H7 (cell line): ENCODE measurements around the gene HMGN1. TPM values are rescaled to one million over a fixed set of nuclear protein-coding genes. Genes with fewer than 3 reads are reported as not detected.
A peak's percentile ranks its signal among the peaks of the same experiment; 100 is the strongest.
"Not testable (repeated sequence)": the region's sequence is repeated elsewhere in the genome, so short reads cannot be mapped to it uniquely, and the experiment has no call there.

Experiments used
- DNase-seq: peaks from one replicate; pipeline ENCODE4 v3.0.0; 2012
- H3K27me3 ChIP-seq: 2 replicates; pipeline ENCODE4 v1.6.0; 2011; ENCODE audit warnings: mild to moderate bottlenecking, low read length; ENCODE audit not compliant: control insufficient read depth, insufficient read depth
- H3K36me3 ChIP-seq: replicated peaks from 2 replicates; pipeline ENCODE4 v1.5.1; 2011; ENCODE audit warnings: low read length; ENCODE audit not compliant: control insufficient read depth, insufficient read depth
- H3K4me3 ChIP-seq: 2 replicates; pipeline ENCODE4 v1.5.1; 2011; ENCODE audit warnings: low read depth, mild to moderate bottlenecking, control low read depth, low read length, moderate library complexity; ENCODE audit not compliant: insufficient read depth
- total RNA-seq: library from RNA; depleted of rRNA; stranded (reverse); fragments of >200 nt; shearing (Covaris generic); gene quantifications from 2 replicates; pipeline ENCODE4 v1.2.3, GENCODE V29; 2014; rRNA removed

Gene HMGN1, protein sequence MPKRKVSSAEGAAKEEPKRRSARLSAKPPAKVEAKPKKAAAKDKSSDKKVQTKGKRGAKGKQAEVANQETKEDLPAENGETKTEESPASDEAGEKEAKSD
- 310 and 389 TPM in 2 replicates for total RNA-seq

DNA sequence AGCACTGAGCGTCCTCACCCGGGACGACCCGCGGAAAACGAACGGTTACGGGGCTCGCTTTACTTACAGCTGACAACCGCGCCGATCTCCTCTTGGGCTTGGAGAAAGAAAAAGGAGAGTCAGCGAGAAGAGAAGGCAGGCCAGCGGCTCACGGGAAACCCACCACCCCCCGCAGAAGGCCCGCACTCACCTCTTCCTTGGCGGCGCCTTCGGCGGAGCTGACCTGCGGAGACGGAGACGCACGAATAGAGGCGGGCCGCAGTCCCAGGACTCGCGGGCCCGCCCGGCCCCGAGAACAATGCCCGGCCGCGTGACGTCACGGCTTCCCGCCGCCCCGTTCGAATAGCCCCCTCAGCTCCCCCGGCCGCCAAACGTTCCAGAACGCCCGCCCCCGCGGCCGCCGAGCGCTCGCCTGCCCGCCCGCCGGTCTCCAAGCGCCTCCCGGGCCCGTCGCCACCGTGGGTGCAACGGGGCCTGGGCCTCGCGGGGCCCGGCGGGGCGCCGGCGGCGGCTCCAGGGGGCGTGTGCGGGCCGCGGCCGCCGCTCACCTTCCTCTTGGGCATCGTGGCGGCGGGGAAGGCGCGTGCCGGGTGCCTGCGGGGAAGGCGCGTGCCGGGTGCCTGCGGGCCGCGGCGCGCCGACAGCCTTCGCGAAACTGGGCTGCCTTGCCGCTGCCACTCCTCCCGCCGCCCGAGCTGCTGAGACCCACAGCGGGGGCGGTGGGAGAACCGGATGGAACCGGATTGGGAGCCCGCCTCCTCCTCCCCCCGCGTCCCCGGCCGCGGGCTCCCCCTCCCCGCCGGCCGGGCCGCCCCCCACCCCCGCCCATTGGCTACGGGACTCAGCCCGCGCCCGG is at the start of gene HMGN1:
Gene HMGN1, minus strand, starts transcription at position 734 of the 856 bp plus-strand sequence. Its CDS starts 171 bp downstream, at position 563.
- peaks cover 12% of the 10 kb centered on the region for H3K36me3 ChIP-seq
- peak; percentile 92 for DNase-seq
- peak within 1 kb of the TSS; percentile 98 for H3K4me3 ChIP-seq
- H3K27me3 ChIP-seq, result no peaks in the 10 kb centered on the region

DNA sequence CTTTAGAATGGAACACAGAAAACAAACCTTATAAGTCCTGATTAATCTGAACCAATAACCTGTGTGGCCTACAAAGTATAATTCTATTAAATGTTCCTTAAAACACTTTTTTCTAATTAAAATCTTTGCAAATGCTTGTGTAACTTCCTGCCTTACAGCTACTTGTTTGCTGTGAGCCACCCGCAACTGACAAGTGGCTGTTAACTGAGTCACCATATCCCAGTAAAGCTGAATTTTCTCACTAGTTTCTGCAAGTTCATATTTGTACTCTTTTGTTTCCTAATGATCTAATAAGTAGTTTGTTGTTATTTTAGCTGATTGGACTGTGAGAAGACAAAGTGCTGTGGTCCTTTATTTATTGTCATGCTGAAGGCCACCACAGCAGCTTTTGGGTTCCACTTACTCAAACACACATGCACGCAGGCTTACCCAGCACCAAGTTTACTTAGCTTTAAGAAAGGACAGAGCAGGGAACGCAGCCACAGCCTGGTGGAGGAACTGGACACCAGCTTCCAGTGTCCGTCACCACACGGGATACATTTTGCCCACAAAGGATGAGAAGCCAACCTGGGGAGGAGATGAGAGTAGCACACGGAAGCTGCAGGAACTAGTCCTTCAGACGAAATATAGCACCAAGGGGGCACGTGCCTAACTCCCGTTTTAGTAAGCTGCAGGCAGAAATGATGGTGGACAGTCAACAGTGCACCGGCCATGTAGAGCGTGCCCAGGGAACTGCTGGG is 48.9 kb upstream of the HMGN1 start:
- Histone ChIP-seq H3K27me3 (no peaks in the 10 kb centered on the region), H3K4me3 (no peak overlapping the region), H3K36me3 (peaks cover 5% of the 10 kb centered on the region)
- no peak for DNase-seq

DNA sequence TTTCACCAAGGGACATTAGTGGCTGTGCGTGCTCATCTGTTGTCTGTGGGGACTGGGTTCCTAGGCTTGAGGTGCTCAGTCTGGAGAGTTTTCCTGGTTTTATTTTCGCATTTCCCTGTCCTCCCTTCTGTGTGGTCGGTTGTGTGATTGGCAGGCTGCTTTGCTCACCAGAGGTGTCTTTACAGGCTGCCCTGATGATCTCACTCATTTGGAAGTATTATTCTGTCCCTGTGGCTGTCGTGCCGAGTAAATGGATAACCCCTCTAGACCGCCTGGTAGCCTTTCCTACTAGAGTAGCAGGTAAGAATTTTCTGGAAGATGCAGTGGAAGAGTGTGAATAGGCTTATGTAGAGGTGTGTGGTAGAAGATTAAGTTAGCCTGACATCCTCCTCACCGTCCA is 44.1 kb upstream of the HMGN1 start:
- DNase-seq, result no peak
- Histone ChIP-seq H3K36me3 (peaks cover 15% of the 10 kb centered on the region), H3K27me3 (no peaks in the 10 kb centered on the region), H3K4me3 (no peak overlapping the region)

DNA sequence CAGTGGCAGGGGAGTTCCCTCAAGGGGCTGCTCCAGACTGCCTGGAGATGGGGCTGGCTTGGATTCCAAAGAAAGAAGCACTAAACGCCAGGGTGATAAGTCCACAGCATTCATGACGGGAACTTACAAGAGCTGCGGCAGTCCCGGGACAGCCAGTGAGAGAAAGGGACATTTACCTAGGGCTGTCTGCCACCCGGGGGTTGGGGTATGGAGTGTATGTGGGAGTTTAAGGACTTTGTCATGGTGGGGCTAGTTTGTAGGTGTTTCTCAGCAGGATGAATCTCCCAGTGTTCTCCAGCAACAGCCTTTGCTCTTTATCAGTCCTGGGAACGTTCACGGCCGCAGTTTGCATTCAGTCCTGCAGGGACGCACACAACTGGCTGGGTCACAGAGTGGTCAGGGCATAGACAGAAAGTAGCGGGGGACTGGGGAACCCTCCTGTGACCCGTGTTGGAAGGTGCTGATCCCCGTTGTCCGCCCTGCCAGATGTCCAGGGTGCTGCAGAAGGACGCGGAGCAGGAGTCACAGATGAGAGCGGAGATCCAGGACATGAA is 41.4 kb upstream of the HMGN1 start:
- DNase-seq, result peak; percentile 52
- Histone ChIP-seq H3K4me3 (no peak overlapping the region), H3K36me3 (peaks cover 15% of the 10 kb centered on the region), H3K27me3 (no peaks in the 10 kb centered on the region)

DNA sequence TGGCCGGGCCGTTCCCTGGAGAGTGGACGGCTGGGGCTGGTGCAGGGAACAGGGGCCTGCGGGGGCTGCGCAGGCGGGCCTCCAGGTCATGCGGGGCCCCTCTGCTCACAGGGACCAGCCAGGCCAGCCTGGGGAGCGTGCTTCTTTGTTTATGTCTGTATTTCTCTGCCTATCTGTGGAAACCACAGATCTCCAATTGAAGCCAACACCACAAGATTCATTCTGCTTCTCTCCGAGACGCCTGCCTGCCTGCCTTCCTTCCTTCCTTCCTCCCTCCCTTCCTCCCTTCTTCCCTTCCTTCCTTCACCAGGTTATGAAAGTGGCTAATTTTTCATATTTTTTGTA is 39.9 kb upstream of the HMGN1 start:
- H3K27me3 ChIP-seq, result no peaks in the 10 kb centered on the region
- no peak for DNase-seq
- no peak overlapping the region for H3K4me3 ChIP-seq
- peaks cover 13% of the 10 kb centered on the region for H3K36me3 ChIP-seq

DNA sequence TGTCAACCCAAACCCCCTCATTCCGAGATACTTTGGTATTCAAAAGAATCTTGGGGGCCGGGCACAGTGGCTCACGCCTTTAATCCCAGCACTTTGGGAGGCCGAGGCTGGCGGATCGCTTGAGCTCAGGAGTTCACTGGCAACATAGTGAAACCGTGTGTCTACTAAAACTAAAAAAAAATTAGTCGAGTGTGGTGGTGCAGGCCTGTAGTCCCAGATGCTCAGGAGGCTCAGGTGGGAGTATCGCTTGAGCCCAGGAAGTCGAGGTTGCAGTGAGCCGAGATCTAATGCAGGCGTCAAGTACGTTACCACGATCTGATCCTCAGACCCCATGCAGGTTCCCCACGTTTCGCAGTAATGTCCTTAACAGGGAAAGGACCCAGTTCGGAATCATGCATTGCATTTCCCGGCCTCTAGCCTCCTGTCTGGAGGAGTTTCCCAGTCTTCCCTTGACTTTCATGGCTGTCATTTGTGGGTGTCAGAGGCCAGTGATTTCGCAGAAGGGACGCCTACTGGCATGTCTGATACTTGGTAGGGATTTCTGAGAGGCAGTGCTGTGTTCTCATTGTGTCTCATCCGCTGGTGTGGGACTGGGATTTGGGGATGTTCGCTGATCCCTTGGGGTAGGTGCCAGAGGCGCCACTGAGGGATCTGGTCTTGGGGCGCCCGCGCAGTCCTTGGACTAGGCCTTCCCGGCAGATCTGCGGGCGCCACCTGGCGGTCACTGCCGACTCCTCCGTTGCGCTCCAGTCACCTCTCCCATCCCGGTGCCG is 39.3 kb upstream of the HMGN1 start:
- H3K36me3 ChIP-seq, result peaks cover 11% of the 10 kb centered on the region
- peak; percentile 95 for DNase-seq
- no peaks in the 10 kb centered on the region for H3K27me3 ChIP-seq
- peak overlapping the region; percentile 27 for H3K4me3 ChIP-seq

DNA sequence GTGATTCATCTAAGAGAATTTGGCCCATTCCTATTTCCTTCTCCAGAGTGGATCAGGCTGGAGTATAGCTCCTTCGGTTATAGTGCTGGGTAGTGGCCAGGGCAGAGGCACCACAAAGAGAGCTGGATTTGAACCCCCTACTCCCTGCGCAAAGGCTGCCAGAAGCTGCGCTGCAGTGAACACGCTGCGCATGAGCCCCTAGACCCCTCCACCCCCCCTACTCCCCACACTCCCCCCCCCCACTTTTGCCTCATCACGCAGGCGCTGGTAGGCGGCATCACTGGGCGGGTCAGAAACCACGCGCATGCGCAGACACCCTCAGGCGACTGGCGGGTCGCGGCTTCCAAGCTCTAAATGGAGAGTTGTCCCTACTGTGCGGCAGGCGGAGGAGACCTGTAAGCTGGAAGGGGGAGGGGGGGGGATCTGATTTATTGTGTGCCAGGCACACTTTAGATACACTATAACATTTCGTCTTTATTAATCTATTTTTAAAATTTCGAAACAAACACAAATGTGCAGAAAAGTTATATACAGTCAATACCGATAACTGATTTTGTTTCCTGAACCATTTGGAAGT is 38.7 kb upstream of the HMGN1 start:
- peak; percentile 99 for DNase-seq
- H3K27me3 ChIP-seq, result no peaks in the 10 kb centered on the region
- H3K4me3 ChIP-seq, result peak overlapping the region; percentile 27
- H3K36me3 ChIP-seq, result peaks cover 8% of the 10 kb centered on the region

DNA sequence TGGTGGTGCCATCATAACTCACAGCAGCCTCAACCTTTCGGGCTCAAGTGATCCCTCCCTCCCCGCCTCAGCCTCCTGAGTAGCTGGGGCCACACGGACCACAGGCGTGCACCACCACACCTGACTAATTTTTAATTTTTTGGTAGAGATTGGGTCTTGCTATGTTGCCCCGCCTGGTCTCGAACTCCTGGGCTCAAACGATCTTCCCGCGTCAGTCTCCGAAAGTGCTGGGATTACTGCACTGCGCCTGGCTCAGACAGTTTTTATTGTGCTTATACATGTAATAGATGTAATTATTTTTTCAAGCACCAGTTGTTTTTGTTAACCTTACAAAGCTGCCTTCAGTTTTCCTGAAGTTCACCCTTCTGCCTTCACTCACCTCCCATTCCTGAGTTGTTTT is 38.0 kb upstream of the HMGN1 start:
- no peak overlapping the region for H3K4me3 ChIP-seq
- DNase-seq, result no peak
- H3K27me3 ChIP-seq, result no peaks in the 10 kb centered on the region
- peaks cover 2% of the 10 kb centered on the region for H3K36me3 ChIP-seq

DNA sequence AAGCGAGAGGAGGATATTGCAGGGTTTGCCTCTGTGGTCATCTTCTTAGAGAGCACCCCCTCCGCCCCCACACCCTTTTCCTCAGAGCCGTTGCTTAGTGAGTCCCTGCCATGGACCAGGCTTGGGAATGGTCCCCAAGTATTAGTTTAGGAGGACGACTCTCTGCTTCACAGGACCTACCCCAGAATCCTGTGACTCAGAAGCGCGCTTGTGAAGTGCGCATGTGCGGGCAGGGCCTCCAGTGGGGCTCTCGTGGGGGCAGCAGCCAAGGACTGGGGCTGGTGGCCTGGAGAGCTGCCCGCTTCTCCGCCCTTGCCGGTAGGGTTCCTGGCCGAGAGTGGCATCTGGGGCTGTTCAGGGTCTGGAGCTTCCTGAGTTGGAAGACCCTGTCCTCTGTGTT is 37.3 kb upstream of the HMGN1 start:
- Histone ChIP-seq H3K36me3 (no peaks in the 10 kb centered on the region; the same call in 1 of the 2 replicates), H3K4me3 (no peak overlapping the region)
- peak; percentile 51 for DNase-seq

DNA sequence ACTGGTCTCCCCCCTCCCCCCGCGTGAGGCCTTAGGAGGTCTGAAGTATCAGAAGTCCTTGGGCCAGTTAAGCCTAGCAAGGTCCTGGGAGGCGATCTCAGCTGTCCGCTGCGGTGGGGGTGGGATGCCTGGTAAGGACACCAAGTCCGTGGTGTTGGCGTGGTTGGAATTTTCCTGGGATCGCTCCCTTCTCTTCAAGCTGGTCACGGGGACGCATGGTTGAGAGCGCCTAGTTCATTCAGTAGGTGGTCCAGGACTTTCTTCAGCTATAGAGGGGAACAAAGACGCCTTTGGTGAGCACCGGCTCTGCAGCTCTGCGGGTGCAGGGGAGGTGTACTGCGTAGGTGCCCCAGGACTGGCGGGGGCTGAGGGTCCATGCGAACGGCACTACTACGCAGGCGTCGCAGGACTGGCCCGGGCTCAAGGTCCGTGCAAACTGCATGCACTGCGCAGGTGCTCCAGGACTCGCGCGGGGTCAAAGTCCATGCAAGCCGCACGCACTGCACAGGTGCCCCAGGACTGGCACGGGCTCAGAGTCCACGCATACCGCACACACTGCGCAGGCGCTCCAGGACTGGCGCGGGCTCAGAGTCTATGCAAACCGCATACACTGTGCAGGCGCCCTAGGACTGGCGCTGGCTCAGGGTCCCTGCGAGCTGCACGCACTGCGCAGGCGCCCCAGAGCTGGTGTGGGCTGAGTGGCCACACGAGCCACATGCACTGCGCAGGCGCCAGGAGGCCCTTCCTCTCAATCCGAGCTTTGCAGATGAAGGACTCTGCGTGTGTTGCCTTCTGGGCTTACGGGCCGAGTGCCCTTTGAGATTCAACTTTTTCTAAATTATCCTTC is 36.6 kb upstream of the HMGN1 start:
- Histone ChIP-seq H3K36me3 (no peaks in the 10 kb centered on the region; the same call in 1 of the 2 replicates), H3K4me3 (no peak overlapping the region), H3K27me3 (no peaks in the 10 kb centered on the region)
- DNase-seq, result no peak

More for the DNA sequence above, 37.3 kb upstream of the HMGN1 start:
- no peaks in the 10 kb centered on the region for H3K27me3 ChIP-seq

DNA sequence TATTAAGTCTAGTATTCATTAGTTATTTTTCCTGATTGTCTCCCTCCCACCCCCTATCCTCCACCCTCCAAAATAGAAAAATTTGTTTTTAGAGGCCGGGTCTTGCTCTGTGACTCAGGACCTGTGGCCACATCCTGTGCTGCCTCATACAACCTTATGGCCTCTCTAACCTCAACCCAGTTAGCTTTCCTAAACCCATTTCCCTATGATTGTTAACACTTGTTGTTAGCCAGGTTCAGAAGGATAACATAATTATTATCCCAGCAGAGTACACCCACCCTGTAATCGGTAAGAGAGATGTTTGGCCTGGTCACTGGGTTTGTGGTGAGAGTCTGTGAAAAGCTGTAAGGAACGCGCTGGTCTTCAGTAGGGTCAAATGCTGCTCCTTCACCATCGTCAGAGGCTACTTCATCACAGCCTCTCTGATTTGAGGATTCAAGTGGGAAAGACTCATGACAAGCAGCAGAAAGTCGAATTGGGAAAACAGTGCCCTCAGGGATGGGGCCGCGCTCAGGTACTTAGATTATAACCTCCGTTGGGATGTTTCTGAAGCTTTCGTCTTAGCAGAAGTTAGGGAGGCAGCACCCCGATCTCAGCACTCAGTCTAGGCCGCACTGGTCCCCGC is 35.9 kb upstream of the HMGN1 start:
- H3K4me3 ChIP-seq, result no peak overlapping the region
- peak; percentile 12 for DNase-seq
- no peaks in the 10 kb centered on the region; the same call in 1 of the 2 replicates for H3K36me3 ChIP-seq

DNA sequence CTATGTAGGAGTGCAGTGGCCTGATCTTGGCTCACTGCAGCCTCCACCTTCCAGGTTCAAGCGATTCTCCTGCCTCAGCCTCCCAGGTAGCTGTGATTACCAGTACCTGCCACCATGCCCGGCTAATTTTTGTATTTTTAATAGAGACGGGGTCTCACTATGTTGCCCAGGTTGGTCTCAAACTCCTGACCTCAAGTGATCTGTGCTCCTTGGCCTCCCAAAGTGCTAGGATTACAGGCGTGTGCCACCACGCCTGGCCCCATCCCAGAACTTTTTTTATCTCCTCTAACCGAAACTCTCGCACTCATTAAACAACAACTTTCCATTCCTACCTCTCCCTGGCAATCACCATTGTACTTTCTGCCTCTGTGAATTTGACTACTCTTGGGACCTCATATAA is 33.2 kb upstream of the HMGN1 start:
- DNase-seq, H3K4me3 ChIP-seq, H3K27me3 ChIP-seq, H3K36me3 ChIP-seq: not testable (repeated sequence)

More for the DNA sequence above, 35.9 kb upstream of the HMGN1 start:
- no peaks in the 10 kb centered on the region for H3K27me3 ChIP-seq

DNA sequence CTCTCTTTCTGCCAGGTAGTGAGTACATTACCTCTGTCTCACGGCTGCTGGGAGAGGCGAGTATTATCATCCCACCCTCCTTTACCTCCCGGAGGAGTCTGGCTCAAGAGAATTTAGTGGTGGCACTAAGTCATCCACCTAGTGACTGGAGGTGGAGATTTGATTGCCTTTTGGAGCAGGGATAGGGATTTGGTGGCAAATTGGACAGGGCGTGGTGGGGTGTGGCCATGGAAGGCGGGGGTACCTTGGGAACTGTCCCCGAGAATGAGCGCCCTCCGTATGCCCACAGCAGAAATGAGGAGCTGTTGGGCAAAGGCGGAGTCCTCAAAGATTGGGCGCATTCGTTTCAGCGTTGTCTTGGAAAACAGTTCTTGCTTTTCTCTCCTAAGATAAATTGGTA is 32.1 kb upstream of the HMGN1 start:
- no peak for DNase-seq
- no peaks in the 10 kb centered on the region for H3K27me3 ChIP-seq
- peak overlapping the region; percentile 78 for H3K4me3 ChIP-seq
- H3K36me3 ChIP-seq, result no peaks in the 10 kb centered on the region; the same call in 1 of the 2 replicates
